Rectal smooth muscle tissue (tissue), 1 donor: Measurements from ENCODE around the gene R3HDM4.
"Not testable (repeated sequence)": the region's sequence is repeated elsewhere in the genome, so short reads cannot be mapped to it uniquely, and the experiment has no call there.

Source experiments
- H3K27ac ChIP-seq: one replicate; pipeline ENCODE4 v1.7.0; 2013; ENCODE audit warnings: low read depth, low read length, inconsistent platforms
- H3K27me3 ChIP-seq: one replicate; pipeline ENCODE4 v1.7.0; 2013; ENCODE audit warnings: low read length; ENCODE audit not compliant: control insufficient read depth, insufficient read depth
- H3K36me3 ChIP-seq: one replicate; pipeline ENCODE4 v1.7.0; 2013; ENCODE audit warnings: low read length; ENCODE audit not compliant: control insufficient read depth, insufficient read depth
- H3K4me1 ChIP-seq: one replicate; pipeline ENCODE4 v1.7.0; 2013; ENCODE audit warnings: low read length; ENCODE audit not compliant: control insufficient read depth, insufficient read depth
- H3K4me3 ChIP-seq: one replicate; pipeline ENCODE4 v1.7.0; 2013; ENCODE audit warnings: low read length
- H3K9ac ChIP-seq: one replicate; pipeline ENCODE4 v1.7.0; 2013; ENCODE audit warnings: low read length

The R3HDM4 gene

DNA sequence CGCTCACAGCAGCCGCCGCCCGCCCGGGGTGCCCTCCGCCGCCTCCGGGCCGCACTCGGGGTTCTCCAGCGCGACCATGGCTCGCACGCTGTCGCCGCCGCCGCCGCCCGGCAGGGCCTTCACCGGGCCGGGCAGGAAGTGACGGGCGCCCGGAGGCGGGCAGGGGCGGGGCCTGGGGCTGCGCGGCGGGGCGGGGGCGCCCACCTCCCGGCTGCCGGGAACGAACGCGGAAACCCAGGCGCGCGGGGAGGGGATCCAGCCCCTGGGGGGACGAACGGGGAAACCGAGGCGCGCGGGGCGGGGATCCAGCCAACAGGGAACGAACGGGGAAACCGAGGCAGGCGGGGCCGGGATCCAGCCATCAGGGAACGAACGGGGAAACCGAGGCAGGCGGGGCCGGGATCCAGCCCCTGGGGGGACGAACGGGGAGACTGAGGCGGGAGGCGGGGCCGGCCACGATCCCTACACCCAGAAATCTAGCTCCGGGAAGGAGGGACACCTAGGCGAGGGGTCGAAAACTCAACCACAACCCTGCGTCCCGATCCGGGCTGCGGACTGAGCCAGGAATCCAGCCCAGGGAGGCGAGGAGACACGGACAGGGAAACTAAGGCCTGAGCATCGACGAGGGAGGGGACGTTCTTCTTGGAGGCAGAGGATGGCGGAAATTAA lies at the start of gene R3HDM4:
TSS of gene R3HDM4 (minus strand) at position 140 of the 669 bp plus-strand sequence. CDS start at position 78, 62 bp downstream.
- Histone ChIP-seq H3K27me3 (peaks cover 8% of the 10 kb centered on the region), H3K9ac (peak within 1 kb of the TSS; percentile 91), H3K36me3 (no peaks in the 10 kb centered on the region), H3K4me1 (peaks cover 3% of the 10 kb centered on the region), H3K27ac (peak within 1 kb of the TSS; percentile 79), H3K4me3 (peak within 1 kb of the TSS; percentile 79)

DNA sequence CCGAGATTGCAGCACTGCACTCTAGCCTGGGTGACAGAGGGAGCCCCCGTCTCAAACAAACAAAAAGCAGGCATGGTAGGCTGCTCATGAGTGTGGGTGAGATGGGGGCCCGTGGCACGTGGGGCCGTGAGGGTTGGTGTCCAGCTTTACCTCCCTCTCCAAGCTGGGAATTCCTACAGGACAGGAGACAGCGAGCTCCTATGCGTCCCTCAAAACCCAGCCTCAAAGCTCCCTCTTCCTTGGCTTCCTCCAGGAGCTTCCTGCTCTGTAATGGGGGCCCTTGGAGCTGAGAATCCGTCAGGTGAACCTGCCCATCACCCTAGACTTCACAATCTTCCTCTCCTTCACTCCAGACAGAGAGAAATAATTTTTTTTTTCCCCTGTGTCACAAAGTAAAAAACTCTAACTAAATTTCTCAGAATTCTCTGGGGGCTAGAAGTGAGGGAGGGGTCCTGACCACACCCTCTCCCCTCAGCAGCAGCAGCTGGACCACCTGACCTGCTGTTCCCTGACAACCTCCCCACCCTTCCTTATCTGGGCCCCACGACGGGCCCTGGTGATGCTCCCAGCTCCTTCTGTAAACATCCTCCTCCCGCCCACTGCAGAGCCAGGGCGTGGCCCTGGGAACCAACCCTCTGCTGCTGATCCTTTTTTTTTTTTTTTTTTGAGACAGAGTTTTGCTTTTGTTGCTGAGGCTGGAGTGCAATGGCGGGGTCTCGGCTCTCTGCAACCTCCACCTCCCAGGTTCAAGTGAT lies 49.0 kb upstream of the R3HDM4 start:
- peaks cover 5% of the 10 kb centered on the region for H3K36me3 ChIP-seq

DNA sequence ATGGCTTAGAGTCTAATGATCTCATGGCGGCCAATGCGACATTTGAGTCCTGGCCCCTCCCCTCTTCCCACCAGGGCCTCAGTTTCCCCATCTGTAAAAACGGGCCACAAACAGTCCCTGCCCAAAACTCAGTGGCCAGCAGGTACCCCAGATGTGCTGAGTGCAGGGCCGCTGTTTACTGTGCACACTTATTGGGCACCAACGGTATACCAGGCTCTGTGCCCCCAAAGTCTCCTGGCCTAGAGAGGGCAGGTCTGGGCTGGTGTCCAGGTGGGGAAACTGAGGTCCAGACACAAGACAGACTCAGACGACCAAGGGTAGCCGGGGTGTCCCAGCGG lies 47.6 kb upstream of the R3HDM4 start:
- H3K36me3 ChIP-seq = no peaks in the 10 kb centered on the region
- no peak overlapping the region for H3K4me3 ChIP-seq
- no peaks in the 10 kb centered on the region for H3K27me3 ChIP-seq
- H3K27ac ChIP-seq = no peak overlapping the region
- no peak overlapping the region for H3K9ac ChIP-seq
- H3K4me1 ChIP-seq = no peaks in the 10 kb centered on the region

More for the DNA sequence above, 49.0 kb upstream of the R3HDM4 start:
- Histone ChIP-seq H3K4me1 (no peaks in the 10 kb centered on the region), H3K4me3 (no peak overlapping the region), H3K9ac (no peak overlapping the region), H3K27ac (no peak overlapping the region), H3K27me3 (no peaks in the 10 kb centered on the region)

DNA sequence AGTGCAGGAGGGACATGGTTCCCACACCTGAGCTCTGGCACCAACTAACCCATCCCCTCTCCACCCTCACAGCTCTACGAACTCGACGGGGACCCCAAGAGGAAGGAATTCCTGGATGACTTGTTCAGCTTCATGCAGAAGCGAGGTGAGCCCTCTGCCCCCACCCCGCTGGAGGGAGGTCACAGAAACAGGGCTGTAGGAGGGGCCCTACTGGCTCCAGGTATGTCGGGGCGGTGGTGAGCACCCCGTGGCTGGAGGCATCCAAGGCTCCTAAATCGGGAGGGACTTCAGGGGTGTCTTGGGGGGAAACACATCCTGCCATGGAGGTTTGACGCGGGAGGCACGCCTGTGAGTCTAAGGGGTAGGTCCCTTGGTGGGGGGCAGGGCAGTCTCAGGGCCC lies 47.0 kb upstream of the R3HDM4 start:
- Histone ChIP-seq H3K4me3 (no peak overlapping the region), H3K27ac (no peak overlapping the region), H3K9ac (no peak overlapping the region), H3K27me3 (no peaks in the 10 kb centered on the region), H3K4me1 (no peaks in the 10 kb centered on the region), H3K36me3 (no peaks in the 10 kb centered on the region)

DNA sequence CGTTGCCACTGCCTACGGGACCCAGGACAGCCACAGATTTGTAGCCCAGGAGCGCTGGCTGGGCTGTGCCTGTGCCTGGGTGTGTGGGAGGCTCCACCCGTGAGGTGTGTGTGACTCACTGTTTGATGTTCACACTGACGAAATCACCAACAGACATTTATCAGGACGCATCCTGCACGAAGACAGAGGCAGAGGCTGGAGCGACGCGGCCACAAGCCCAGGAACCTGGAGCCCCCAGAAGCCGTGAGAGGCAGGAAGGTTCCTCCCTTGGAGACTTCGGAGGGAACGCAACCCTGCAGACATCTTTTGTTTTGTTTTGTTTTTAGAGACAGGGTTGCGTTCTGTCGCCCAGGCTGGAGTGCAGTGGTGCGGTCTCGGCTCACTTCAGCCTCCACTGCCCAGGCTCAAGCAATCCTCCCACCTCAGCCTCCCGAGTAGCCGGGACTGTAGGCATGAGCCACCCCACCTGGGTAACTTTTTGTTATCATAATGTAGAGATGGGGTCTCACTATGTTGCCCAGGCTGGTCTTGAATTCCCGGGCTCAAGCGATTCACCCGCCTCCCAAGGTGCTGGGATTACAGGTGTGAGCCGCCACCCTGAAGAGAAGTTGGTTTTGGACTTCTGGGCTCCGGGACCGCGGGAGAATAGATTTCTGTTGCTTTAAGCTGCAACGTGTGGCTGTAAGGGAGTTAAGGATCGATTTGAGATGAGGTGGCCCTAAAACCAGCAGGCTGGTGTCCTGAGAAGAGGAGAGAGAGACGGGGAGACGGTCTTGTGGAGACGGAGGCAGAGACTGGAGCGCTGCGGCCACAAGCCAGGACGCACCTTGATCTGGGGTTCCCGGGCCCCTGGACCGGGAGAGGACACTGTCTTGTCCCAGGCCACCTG lies 46.2 kb upstream of the R3HDM4 start:
- Histone ChIP-seq H3K9ac (no peak overlapping the region), H3K4me1 (no peaks in the 10 kb centered on the region), H3K4me3 (no peak overlapping the region), H3K27ac (no peak overlapping the region), H3K27me3 (no peaks in the 10 kb centered on the region), H3K36me3 (no peaks in the 10 kb centered on the region)

DNA sequence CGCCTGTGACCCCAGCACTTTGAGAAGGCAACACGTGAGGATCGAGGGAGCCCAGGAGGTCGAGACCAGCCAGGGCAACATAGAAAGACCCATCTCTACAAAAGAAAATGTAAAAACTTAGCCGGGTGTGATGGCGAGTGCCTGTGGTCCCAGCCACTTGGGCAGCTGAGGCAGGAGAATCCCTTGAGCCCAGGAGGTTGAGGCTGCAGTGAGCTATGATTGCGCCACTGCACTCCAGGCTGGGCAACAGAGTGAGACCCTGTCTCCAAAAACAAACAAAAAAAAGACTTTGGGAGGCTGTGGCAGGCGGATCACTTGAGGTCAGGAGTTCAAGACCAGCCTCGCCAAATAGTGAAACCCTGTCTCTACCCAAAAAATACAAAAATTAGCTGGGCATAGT lies 44.6 kb upstream of the R3HDM4 start:
- H3K27me3 ChIP-seq, H3K27ac ChIP-seq, H3K4me1 ChIP-seq: not testable (repeated sequence)

DNA sequence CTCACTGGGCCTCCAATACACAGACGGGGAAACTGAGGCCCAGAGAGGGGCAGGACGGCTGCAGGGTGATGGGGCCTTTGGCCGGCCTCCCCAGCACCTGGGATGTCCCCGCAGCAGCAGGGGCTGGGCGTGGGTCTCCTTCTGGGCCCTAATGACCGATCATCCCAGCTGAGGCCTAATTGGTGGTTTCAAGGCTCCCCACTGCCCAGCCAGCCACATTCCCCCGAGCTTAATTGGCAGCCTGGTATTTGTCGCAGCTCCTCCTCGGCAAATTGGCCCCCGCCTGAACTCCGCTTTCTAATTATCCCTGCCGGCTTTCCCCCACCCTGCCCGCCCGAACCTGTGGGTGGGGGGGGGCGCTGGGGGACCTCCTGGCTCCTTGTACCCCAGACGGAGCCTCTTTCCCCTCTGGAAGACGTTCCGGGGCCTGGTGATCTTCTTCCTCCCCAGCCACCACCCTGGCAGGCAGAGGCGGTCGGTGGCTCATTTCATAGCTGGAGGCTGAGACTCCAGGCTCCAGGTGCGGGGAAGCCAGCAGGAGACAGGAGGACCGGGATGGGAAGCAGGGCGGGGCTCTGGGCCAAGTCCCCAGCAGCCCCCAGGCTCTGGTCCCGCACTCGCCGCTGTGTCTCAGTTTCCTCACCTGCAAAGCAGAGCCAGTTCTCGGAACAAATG lies 43.9 kb upstream of the R3HDM4 start:
- Histone ChIP-seq H3K4me1 (no peaks in the 10 kb centered on the region), H3K9ac (no peak overlapping the region), H3K27ac (no peak overlapping the region), H3K36me3 (no peaks in the 10 kb centered on the region), H3K27me3 (no peaks in the 10 kb centered on the region), H3K4me3 (no peak overlapping the region)

More for the DNA sequence above, 44.6 kb upstream of the R3HDM4 start:
- not testable (repeated sequence) for H3K4me3 ChIP-seq, H3K36me3 ChIP-seq, H3K9ac ChIP-seq

DNA sequence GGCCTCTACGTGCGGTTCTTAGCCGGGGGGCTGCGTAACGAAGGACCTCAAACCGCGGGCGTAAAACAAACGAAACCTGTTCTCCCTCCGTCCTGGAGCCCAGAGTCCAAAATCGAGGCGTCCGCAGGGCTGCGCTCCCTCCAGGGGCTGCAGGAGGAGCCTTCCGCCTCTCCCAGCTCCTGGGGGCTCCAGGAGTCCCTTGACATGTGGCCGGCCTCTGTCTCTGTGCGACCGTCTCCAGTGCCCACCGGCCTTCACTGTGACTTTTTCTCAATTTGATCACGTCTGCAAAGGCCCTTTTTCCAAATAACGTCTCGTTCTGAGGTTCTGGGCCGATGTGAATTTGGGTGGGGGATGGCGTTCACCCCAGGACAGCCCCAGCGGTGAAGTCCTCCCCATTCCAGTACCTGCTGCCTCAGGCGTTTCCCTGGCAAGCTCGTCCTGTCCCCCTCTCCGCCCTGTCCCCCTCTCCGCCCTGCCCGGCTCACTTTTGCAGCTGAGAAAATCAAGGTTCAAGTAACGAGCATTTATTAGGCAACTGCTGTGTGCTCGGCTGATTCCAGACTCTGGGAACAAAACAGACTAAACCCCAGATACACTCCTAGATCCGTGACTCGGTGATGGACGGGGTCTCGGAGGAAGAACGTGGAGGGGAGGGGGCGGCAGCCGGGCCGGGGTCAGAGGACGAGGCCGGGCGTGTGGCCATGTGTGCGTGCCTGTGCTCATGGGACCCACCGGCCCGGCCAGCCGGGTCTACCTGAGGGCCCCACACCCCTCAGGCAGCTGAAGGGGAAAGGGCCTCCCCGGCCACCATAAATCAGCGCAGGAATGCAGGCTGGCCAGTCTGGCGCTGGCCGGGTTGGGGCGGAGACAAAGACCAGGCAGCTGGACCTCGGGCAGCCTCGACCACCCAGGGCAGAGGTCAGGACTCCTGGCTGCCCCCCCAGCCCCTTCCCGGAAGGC lies 43.1 kb upstream of the R3HDM4 start:
- H3K4me1 ChIP-seq = no peaks in the 10 kb centered on the region
- H3K27me3 ChIP-seq = no peaks in the 10 kb centered on the region
- no peak overlapping the region for H3K4me3 ChIP-seq
- H3K36me3 ChIP-seq = no peaks in the 10 kb centered on the region
- no peak overlapping the region for H3K27ac ChIP-seq
- no peak overlapping the region for H3K9ac ChIP-seq

DNA sequence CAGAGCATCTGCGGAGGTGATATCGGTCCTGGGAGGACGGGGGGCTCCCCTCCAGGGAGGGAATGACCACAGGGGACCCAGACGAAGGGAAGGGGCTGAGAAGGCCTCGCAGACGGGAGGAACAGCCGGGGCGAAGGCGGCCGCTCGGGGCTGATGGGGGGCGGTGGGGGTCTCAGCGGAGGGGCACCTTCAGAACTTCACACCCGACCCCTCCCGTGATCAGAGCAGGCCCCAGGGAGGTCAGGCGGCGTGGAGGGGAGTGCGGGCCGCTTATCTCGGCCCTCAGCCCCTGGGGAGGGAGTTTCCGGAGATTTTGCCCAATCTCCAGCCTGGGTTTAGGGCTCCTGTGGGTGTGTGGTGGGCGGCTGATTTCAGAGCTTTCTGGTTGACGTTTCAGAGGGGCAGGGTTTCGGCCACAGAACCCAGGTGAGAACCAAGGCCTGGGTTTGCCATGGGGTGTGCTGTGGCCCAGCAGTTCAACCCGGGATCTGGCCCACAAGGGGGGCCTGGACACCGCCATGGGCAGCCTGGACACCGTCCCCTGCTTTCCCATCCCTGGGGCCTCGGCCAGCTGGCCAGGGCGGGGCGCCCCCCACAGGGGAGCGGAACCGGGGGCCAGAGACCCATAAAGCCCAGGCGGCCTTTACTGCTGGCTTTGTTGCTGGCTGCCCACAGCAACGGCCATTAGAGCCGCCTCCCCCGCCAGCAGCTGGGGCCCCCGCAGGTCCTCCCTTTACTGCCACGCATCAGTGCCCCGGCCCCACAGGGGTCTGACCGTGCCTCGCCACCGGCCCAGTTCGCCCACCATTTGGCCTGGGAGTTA lies 41.9 kb upstream of the R3HDM4 start:
- no peak overlapping the region for H3K9ac ChIP-seq
- H3K4me1 ChIP-seq = no peaks in the 10 kb centered on the region
- no peaks in the 10 kb centered on the region for H3K27me3 ChIP-seq
- H3K27ac ChIP-seq = no peak overlapping the region
- H3K4me3 ChIP-seq = no peak overlapping the region
- H3K36me3 ChIP-seq = no peaks in the 10 kb centered on the region

DNA sequence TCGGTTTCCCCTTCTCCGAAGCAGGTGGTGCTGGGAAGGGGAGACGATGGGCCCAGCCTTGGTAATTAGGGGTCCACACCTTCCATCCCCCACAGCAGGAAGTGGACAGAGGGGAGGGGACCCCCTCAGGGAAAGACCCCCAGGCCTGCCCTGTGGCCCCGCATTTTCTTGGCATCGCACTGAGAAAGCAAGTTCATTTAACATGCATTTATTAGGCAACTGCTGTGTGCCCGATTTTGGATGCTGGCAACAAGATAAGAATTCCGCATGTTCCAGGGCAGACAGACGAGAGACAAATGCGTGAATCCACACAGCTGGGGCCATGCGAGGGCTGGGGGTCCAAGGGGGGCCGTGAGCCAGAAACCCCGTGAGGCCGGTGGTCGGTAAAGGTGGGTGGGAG lies 41.3 kb upstream of the R3HDM4 start:
- Histone ChIP-seq H3K27ac (no peak overlapping the region), H3K9ac (no peak overlapping the region), H3K4me3 (no peak overlapping the region), H3K36me3 (no peaks in the 10 kb centered on the region), H3K4me1 (no peaks in the 10 kb centered on the region), H3K27me3 (no peaks in the 10 kb centered on the region)
